HEK293T (cell line): ENCODE measurements around the gene PPP1R15A.

Experiments
- CTBP1 ChIP-seq: fragments of 450-650 bp; IDR thresholded peaks from 2 replicates; pipeline ENCODE4 v1.6.1; 2016; ENCODE audit warnings: borderline replicate concordance
- ELF4 ChIP-seq: fragments of 450-650 bp; IDR thresholded peaks from 2 replicates; pipeline ENCODE4 v1.6.1; 2017; ENCODE audit warnings: antibody characterized with exemption
- FOXA1 ChIP-seq: fragments of 450-650 bp; IDR thresholded peaks from 2 replicates; pipeline ENCODE4 v1.6.1; 2016; ENCODE audit warnings: mild to moderate bottlenecking
- FOXK2 ChIP-seq: fragments of 450-650 bp; IDR thresholded peaks from 2 replicates; pipeline ENCODE4 v1.6.1; 2016; ENCODE audit warnings: mild to moderate bottlenecking
- HDGF ChIP-seq: fragments of 450-650 bp; IDR thresholded peaks from 2 replicates; pipeline ENCODE4 v1.6.1; 2017; ENCODE audit warnings: antibody characterized with exemption, borderline replicate concordance
- NFRKB ChIP-seq: fragments of 450-650 bp; IDR thresholded peaks from 2 replicates; pipeline ENCODE4 v1.6.1; 2016; ENCODE audit warnings: mild to moderate bottlenecking, moderate library complexity
- SP1 ChIP-seq: fragments of 450-650 bp; IDR thresholded peaks from 2 replicates; pipeline ENCODE4 v1.6.1; 2017
- SUZ12 ChIP-seq: fragments of 450-650 bp; IDR thresholded peaks from 2 replicates; pipeline ENCODE4 v1.6.1; 2016; ENCODE audit warnings: mild to moderate bottlenecking
- TF ChIP-seq, protein P1 (sequence below): fragments of 450-650 bp; IDR thresholded peaks from 2 replicates; pipeline ENCODE4 v1.6.1; 2016

DNA sequence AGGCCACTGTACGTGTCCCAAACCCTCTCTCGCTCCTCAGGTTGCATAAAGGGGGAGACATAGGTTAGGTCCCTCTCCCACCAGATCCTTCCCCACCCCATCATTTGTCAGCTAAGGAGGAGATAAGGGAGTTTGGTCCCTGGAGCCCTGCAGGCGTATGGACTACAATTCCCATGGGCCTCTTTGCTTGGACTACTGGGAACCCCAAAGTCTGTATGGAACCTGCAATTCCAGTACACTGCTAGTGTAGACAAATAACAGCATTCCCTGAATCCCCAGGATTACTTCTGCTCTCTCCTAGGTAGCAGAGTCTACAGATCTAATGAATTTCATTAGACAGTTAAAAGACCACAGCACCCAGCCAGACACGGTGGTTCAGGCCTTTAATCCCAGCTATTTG, 19.9 kb upstream of the PPP1R15A start:
- TF ChIP-seq CTBP1 (no peak), HDGF (no peak), SP1 (no peak), FOXK2 (no peak), NFRKB (no peak), SUZ12 (no peak), ELF4 (no peak), FOXA1 (no peak)
- TF ChIP-seq, protein P1, sequence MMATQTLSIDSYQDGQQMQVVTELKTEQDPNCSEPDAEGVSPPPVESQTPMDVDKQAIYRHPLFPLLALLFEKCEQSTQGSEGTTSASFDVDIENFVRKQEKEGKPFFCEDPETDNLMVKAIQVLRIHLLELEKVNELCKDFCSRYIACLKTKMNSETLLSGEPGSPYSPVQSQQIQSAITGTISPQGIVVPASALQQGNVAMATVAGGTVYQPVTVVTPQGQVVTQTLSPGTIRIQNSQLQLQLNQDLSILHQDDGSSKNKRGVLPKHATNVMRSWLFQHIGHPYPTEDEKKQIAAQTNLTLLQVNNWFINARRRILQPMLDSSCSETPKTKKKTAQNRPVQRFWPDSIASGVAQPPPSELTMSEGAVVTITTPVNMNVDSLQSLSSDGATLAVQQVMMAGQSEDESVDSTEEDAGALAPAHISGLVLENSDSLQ, result no peak
